ENCODE data around the gene ZNF648. TPM values are rescaled to one million over a fixed set of nuclear protein-coding genes. Genes with fewer than 3 reads are reported as not detected.

ZNF648 gene
- total and polyA plus RNA-seq, 2 donors (not counting 1 experiment from before 2014, with no cell fraction given): not detected

- Histone ChIP-seq H3K27ac (ENCODE audit: insufficient read depth, low read length) (no peak overlapping the region), H2AFZ (ENCODE audit: low read length) (no peak overlapping the region), H3K4me2 (ENCODE audit: extremely low read depth, insufficient read depth, low read length) (no peak overlapping the region), H3K36me3 (ENCODE audit: control insufficient read depth, insufficient read depth, low read length) (no peaks in the 10 kb centered on the region), H4K20me1 (ENCODE audit: control insufficient read depth, extremely low read depth, insufficient read depth, low read length) (no peaks in the 10 kb centered on the region), H3K79me2 (ENCODE audit: control insufficient read depth, insufficient read depth, low read length) (no peaks in the 10 kb centered on the region), H3K27me3 (ENCODE audit: control insufficient read depth, insufficient read depth, low read length) (no peaks in the 10 kb centered on the region), H3K9me3 (ENCODE audit: control insufficient read depth, insufficient read depth, low read depth, low read length) (no peaks in the 10 kb centered on the region), H3K4me3 (replicated peaks in 1 of 4; ENCODE audit: control extremely low read depth in 1 of 4, insufficient read depth in 1 of 4, low read depth in 3 of 4, low read length in 4 of 4) (no peak overlapping the region), H3K4me1 (ENCODE audit: control insufficient read depth, extremely low read depth, insufficient read depth, low read length) (no peaks in the 10 kb centered on the region), H3K9ac (ENCODE audit: insufficient read depth, low read length) (no peak overlapping the region)
- DNase-seq (ENCODE audit: low read depth in 2 of 2): no peak
- no peak for TF ChIP-seq CTCF (conservative IDR thresholded peaks at IDR 0.05 in 1 of 2, IDR thresholded peaks at IDR 0.05 in 1 of 2; ENCODE audit: low read depth in 1 of 2, low read length in 2 of 2)
- TF ChIP-seq EZH2 (IDR thresholded peaks at IDR 0.05; ENCODE audit: low read length, missing control alignments): no peak
These were observed 3.8 kb upstream of the ZNF648 start for GRCh38 chr1:182065126-182065845.

- no peaks in the 10 kb centered on the region for H3K4me1 ChIP-seq (ENCODE audit: control insufficient read depth, extremely low read depth, insufficient read depth, low read length)
These were observed 3.1 kb upstream of the ZNF648 start for GRCh38 chr1:182064611-182065010.

GRCh38 chr1:182062223-182062622, 711 bp upstream of the ZNF648 start:
- H3K79me2 ChIP-seq (ENCODE audit: control insufficient read depth, insufficient read depth, low read length): no peaks in the 10 kb centered on the region
- no peak for TF ChIP-seq EZH2 (IDR thresholded peaks at IDR 0.05; ENCODE audit: low read length, missing control alignments)
- no peak for TF ChIP-seq CTCF (conservative IDR thresholded peaks at IDR 0.05 in 1 of 2, IDR thresholded peaks at IDR 0.05 in 1 of 2; ENCODE audit: low read depth in 1 of 2, low read length in 2 of 2)
- H3K4me1 ChIP-seq (ENCODE audit: control insufficient read depth, extremely low read depth, insufficient read depth, low read length): no peaks in the 10 kb centered on the region
- H3K4me2 ChIP-seq (ENCODE audit: extremely low read depth, insufficient read depth, low read length): no peak overlapping the region
- H3K27ac ChIP-seq (ENCODE audit: insufficient read depth, low read length): no peak overlapping the region
- DNase-seq (ENCODE audit: low read depth in 2 of 2): no peak
- no peak overlapping the region for H2AFZ ChIP-seq (ENCODE audit: low read length)
- H3K27me3 ChIP-seq (ENCODE audit: control insufficient read depth, insufficient read depth, low read length): no peaks in the 10 kb centered on the region
- no peaks in the 10 kb centered on the region for H3K36me3 ChIP-seq (ENCODE audit: control insufficient read depth, insufficient read depth, low read length)
- no peak overlapping the region for H3K4me3 ChIP-seq (replicated peaks in 1 of 4; ENCODE audit: control extremely low read depth in 1 of 4, insufficient read depth in 1 of 4, low read depth in 3 of 4, low read length in 4 of 4)
- no peaks in the 10 kb centered on the region for H3K9me3 ChIP-seq (ENCODE audit: control insufficient read depth, insufficient read depth, low read depth, low read length)
- no peak overlapping the region for H3K9ac ChIP-seq (ENCODE audit: insufficient read depth, low read length)
- no peaks in the 10 kb centered on the region for H4K20me1 ChIP-seq (ENCODE audit: control insufficient read depth, extremely low read depth, insufficient read depth, low read length)

More at GRCh38 chr1:182064611-182065010, 3.1 kb upstream of the ZNF648 start:
- Histone ChIP-seq H3K4me2 (ENCODE audit: extremely low read depth, insufficient read depth, low read length) (no peak overlapping the region), H2AFZ (ENCODE audit: low read length) (no peak overlapping the region), H3K27me3 (ENCODE audit: control insufficient read depth, insufficient read depth, low read length) (no peaks in the 10 kb centered on the region), H3K4me3 (replicated peaks in 1 of 4; ENCODE audit: control extremely low read depth in 1 of 4, insufficient read depth in 1 of 4, low read depth in 3 of 4, low read length in 4 of 4) (no peak overlapping the region), H3K79me2 (ENCODE audit: control insufficient read depth, insufficient read depth, low read length) (no peaks in the 10 kb centered on the region), H3K27ac (ENCODE audit: insufficient read depth, low read length) (no peak overlapping the region), H4K20me1 (ENCODE audit: control insufficient read depth, extremely low read depth, insufficient read depth, low read length) (no peaks in the 10 kb centered on the region), H3K36me3 (ENCODE audit: control insufficient read depth, insufficient read depth, low read length) (no peaks in the 10 kb centered on the region), H3K9ac (ENCODE audit: insufficient read depth, low read length) (no peak overlapping the region), H3K9me3 (ENCODE audit: control insufficient read depth, insufficient read depth, low read depth, low read length) (no peaks in the 10 kb centered on the region)
- no peak for TF ChIP-seq CTCF (conservative IDR thresholded peaks at IDR 0.05 in 1 of 2, IDR thresholded peaks at IDR 0.05 in 1 of 2; ENCODE audit: low read depth in 1 of 2, low read length in 2 of 2)
- TF ChIP-seq EZH2 (IDR thresholded peaks at IDR 0.05; ENCODE audit: low read length, missing control alignments): no peak
- no peak for DNase-seq (ENCODE audit: low read depth in 2 of 2)

All from fibroblast of lung (primary cell).